IMR-90 (cell line): ENCODE results near the gene RNF34. TPM values are rescaled to one million over a fixed set of nuclear protein-coding genes. Genes with fewer than 3 reads are reported as not detected.

Source experiments
- ATAC-seq: fragments of 200-7000 bp; cut with Tn5 transposase; 2 replicates; pipeline ENCODE4 v1.9.1; 2020; ENCODE audit warnings: low read depth, mild to moderate bottlenecking, moderate library complexity
- BruUV-seq: library from RNA; stranded (reverse); fragments of 400-500 nt; replicated peaks from 2 replicates; lab custom pipeline; 2021; lab: Mats Ljungman, UMichigan
- CTCF ChIA-PET: fragments of 300-600 bp; formaldehyde crosslinking; extraction: SDS; loops from one replicate; lab custom pipeline; 2021; ENCODE audit warnings: antibody characterized with exemption; lab: Yijun Ruan, JAX
- POLR2A ChIA-PET: fragments of 300-600 bp; sonication (Branson Sonifier 250); formaldehyde crosslinking; loops from one replicate; lab custom pipeline; 2022; ENCODE audit warnings: antibody characterized with exemption; ENCODE audit not compliant: unreplicated experiment; lab: Charles Lee
- DNase-seq: peaks from one replicate; pipeline ENCODE4 v3.0.0; 2013
- H2AFZ ChIP-seq: replicated peaks from 2 replicates; pipeline ENCODE3; 2013; ENCODE audit warnings: low read length, mild to moderate bottlenecking; ENCODE audit not compliant: poor library complexity
- H2AK5ac ChIP-seq: 2 replicates; pipeline ENCODE4 v1.6.1; 2013; ENCODE audit warnings: low read depth, low read length, inconsistent platforms
- H2AK9ac ChIP-seq: replicated peaks from 2 replicates; pipeline ENCODE3; 2013; ENCODE audit warnings: mild to moderate bottlenecking, low read depth, low read length, moderate library complexity; ENCODE audit not compliant: poor library complexity
- H2BK120ac ChIP-seq: 2 replicates; pipeline ENCODE4 v1.6.1; 2013; ENCODE audit warnings: low read depth, low read length, inconsistent platforms
- H2BK15ac ChIP-seq: 3 replicates; pipeline ENCODE4 v1.6.1; 2013; ENCODE audit warnings: low read depth, low read length, inconsistent platforms
- H2BK20ac ChIP-seq: 2 replicates; pipeline ENCODE4 v1.6.1; 2013; ENCODE audit warnings: low read depth, mild to moderate bottlenecking, inconsistent platforms, low read length, moderate library complexity
- H2BK5ac ChIP-seq: 2 replicates; pipeline ENCODE4 v1.6.1; 2013; ENCODE audit warnings: mild to moderate bottlenecking, low read depth, low read length, inconsistent platforms; ENCODE audit not compliant: poor library complexity, severe bottlenecking
- H3K14ac ChIP-seq: replicated peaks from 2 replicates; pipeline ENCODE4 v1.6.1; 2013; ENCODE audit warnings: low read depth, low read length, inconsistent platforms
- H3K18ac ChIP-seq: 2 replicates; pipeline ENCODE4 v1.6.1; 2013; ENCODE audit warnings: low read depth, low read length, control low read depth
- H3K23ac ChIP-seq: 2 replicates; pipeline ENCODE4 v1.6.1; 2013; ENCODE audit warnings: low read depth, low read length, inconsistent platforms
- H3K27ac ChIP-seq: 2 replicates; pipeline ENCODE4 v1.5.1; 2013; ENCODE audit warnings: mild to moderate bottlenecking, control low read depth, low read length; ENCODE audit not compliant: insufficient read depth
- H3K27me3 ChIP-seq: 2 replicates; pipeline ENCODE4 v1.6.1; 2013; ENCODE audit warnings: low read length; ENCODE audit not compliant: control insufficient read depth, insufficient read depth
- H3K36me3 ChIP-seq: 2 replicates; pipeline ENCODE4 v1.6.1; 2013; ENCODE audit warnings: low read length, mixed read lengths; ENCODE audit not compliant: control insufficient read depth, insufficient read depth
- H3K4ac ChIP-seq: 2 replicates; pipeline ENCODE4 v1.6.1; 2013; ENCODE audit warnings: low read depth, low read length, inconsistent platforms
- H3K4me1 ChIP-seq: 2 replicates; pipeline ENCODE4 v1.6.1; 2013; ENCODE audit warnings: low read length, mixed read lengths; ENCODE audit not compliant: control insufficient read depth, insufficient read depth
- H3K4me2 ChIP-seq: 2 replicates; pipeline ENCODE4 v1.6.1; 2013; ENCODE audit warnings: low read depth, mild to moderate bottlenecking, control low read depth, low read length, moderate library complexity
- H3K4me3 ChIP-seq: 2 replicates; pipeline ENCODE4 v1.5.1; 2013; ENCODE audit warnings: low read depth, mild to moderate bottlenecking, control low read depth, low read length, moderate library complexity; ENCODE audit not compliant: insufficient read depth
- H3K56ac ChIP-seq: 2 replicates; pipeline ENCODE4 v1.6.1; 2013; ENCODE audit warnings: low read length, inconsistent platforms; ENCODE audit not compliant: insufficient read depth; ENCODE audit errors: extremely low read depth
- H3K79me1 ChIP-seq, 2 experiments: 2 replicates each; pipeline ENCODE4 v1.6.1; 2013; ENCODE audit warnings: low read length in 2 of 2, inconsistent platforms in 1 of 2, low read depth in 1 of 2
- H3K9ac ChIP-seq: 2 replicates; pipeline ENCODE4 v1.6.1; 2013; ENCODE audit warnings: low read depth, low read length, control low read depth
- H3K9me1 ChIP-seq: 2 replicates; pipeline ENCODE4 v1.6.1; 2013; ENCODE audit warnings: low read length, inconsistent platforms; ENCODE audit not compliant: insufficient read depth
- H3K9me3 ChIP-seq: 2 replicates; pipeline ENCODE4 v1.6.1; 2013; ENCODE audit warnings: low read length; ENCODE audit not compliant: control insufficient read depth, insufficient read depth
- H4K20me1 ChIP-seq: 2 replicates; pipeline ENCODE4 v1.6.1; 2013; ENCODE audit warnings: low read length, inconsistent platforms; ENCODE audit not compliant: insufficient read depth
- H4K5ac ChIP-seq: 2 replicates; pipeline ENCODE4 v1.6.1; 2013; ENCODE audit warnings: mild to moderate bottlenecking, low read depth, low read length, control low read depth
- H4K8ac ChIP-seq, 2 experiments: 2 replicates each; pipeline ENCODE4 v1.6.1; 2013; ENCODE audit warnings: low read depth in 2 of 2, low read length in 2 of 2, control low read depth in 1 of 2, inconsistent platforms in 1 of 2
- H4K91ac ChIP-seq: 2 replicates; pipeline ENCODE4 v1.6.1; 2013; ENCODE audit warnings: low read depth, low read length, inconsistent platforms; ENCODE audit not compliant: insufficient read depth
- MXI1 ChIP-seq: IDR thresholded peaks from 2 replicates; pipeline ENCODE4 v1.6.1; 2012; ENCODE audit warnings: low read depth, mild to moderate bottlenecking, low read length, moderate library complexity, borderline replicate concordance
- RCOR1 ChIP-seq: IDR thresholded peaks from 2 replicates; pipeline ENCODE4 v1.6.1; 2012; ENCODE audit warnings: mild to moderate bottlenecking, low read length, improper control_type of control experiment; ENCODE audit not compliant: insufficient replicate concordance
- SMC3 ChIP-seq: fragments of 150-350 bp; IDR thresholded peaks from 2 replicates; pipeline ENCODE4 v1.6.1; 2016; ENCODE audit warnings: low read depth, mild to moderate bottlenecking, antibody characterized with exemption, low read length, moderate library complexity
- whole genome bisulfite sequencing, 2 experiments: methylation state at CpG; one replicate each; pipeline versions ENCODE4 v1.1.5 to v1.1.7; 2013; ENCODE audit warnings: missing lambda C conversion rate in 2 of 2; ENCODE audit not compliant: insufficient read length in 1 of 2; ENCODE audit errors: extremely low coverage in 2 of 2; 5-methylcytosine and 5-hydroxymethylcytosine counted together
- dilution Hi-C: fragments of 300-500 bp; cut with HindIII; formaldehyde crosslinking; loops from one replicate; pipeline ENCODE4 v1.14.3; 2018; ENCODE audit warnings: low sequenced_read_pairs; ENCODE audit not compliant: unreplicated experiment
- in situ Hi-C: fragments of 300-500 bp; cut with MboI; formaldehyde crosslinking; loops from 3 replicates; pipeline ENCODE4 v1.14.3; 2019; ENCODE audit warnings: low sequenced_read_pairs, inconsistent platforms, mixed read lengths
- intact Hi-C: fragments of 100-400 bp; cut with micrococcal nuclease; formaldehyde crosslinking; loops from 2 replicates; pipeline ENCODE4 v1.10.0; 2022
- polyA plus RNA-seq, 3 experiments: library from polyadenylated mRNA; depleted of rRNA; stranded (reverse); fragments of >200 nt; gene quantifications; 2 replicates each; pipeline ENCODE4 v1.2.3, GENCODE V29; 2012; ENCODE audit warnings: low replicate concordance in 1 of 3
- total RNA-seq: library from RNA; depleted of rRNA; stranded (reverse); fragments of >200 nt; gene quantifications from 2 replicates; pipeline ENCODE4 v1.2.3, GENCODE V29; 2012
- TF ChIP-seq, protein P1 (sequence below): conservative IDR thresholded peaks from 2 replicates; pipeline ENCODE4 v1.5.1; 2012; ENCODE audit warnings: mild to moderate bottlenecking, low read depth, low read length, improper control_type of control experiment

The RNF34 gene
- total and polyA plus RNA-seq, 2 of the 4 experiments (the other 2 are of a cell fraction) = 33.2 to 69.5 TPM

DNA sequence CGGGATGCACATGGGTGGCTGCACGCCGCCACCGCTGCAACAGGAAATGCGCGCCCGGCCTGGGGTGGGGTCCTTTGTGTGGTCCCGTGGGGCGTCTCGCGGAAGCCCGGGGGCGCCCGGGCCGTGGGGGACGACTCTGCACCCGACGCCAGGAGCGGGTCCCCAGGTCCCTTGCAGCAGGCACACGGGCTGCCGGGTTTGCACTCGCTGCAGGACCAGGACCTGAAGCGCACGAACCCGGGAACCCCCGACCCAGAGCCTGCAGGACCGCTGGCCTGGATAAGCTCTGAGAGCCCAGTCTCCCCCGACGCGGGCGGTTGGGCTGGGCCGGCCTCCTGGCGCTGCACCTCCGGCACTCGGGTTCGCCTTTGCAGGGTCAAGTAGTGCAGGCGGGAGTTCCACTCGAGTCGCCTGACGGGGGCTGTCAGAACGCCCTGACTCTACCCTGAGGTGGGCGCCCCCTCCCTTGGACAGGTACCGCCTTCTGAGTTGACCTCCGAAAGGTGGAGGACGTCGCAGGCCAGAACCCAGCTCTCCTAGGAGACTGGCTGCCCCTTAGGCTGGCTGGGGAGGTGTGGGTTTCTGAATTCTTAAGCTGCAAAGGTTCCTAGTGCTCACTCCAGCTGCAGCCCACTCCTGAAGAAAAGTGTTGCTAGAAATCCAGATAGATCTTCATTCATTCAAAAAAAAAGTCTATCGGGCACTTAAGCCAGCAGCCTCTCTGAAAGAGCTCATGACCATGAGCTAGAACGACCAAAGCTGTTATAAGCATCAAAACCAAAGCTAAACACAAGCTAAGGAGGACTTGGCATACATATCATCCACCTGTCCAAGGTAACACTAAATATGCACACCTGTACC, 68.0 kb downstream of the RNF34 start:
- Histone ChIP-seq H3K27ac (no peak overlapping the region), H3K4me2 (peak overlapping the region; percentile 59)

More for the DNA sequence above, 68.0 kb downstream of the RNF34 start:
- Histone ChIP-seq H2BK15ac (no peak overlapping the region), H3K9me3 (no peaks in the 10 kb centered on the region), H3K56ac (no peak overlapping the region), H3K18ac (no peak overlapping the region), H3K9ac (no peak overlapping the region; the same call in 1 of the 2 replicates), H4K5ac (no peak overlapping the region), H2BK5ac (no peak overlapping the region), H2AK9ac (peak overlapping the region; percentile 95), H3K79me1 (peaks cover 15 to 46% of the 10 kb centered on the region in 2 experiments), H3K9me1 (peaks cover 5% of the 10 kb centered on the region; the same call in 1 of the 2 replicates), H3K27me3 (no peaks in the 10 kb centered on the region), H2AFZ (peak overlapping the region; percentile 94), H3K14ac (no peak overlapping the region), H2BK120ac (no peak overlapping the region), H4K91ac (no peak overlapping the region), H2BK20ac (no peak overlapping the region), H3K36me3 (no peaks in the 10 kb centered on the region), H3K4me3 (peak overlapping the region; percentile 57), H3K23ac (no peak overlapping the region), H2AK5ac (no peak overlapping the region), H3K4ac (peak overlapping the region; percentile 26), H4K20me1 (peaks cover 30% of the 10 kb centered on the region), H3K4me1 (peaks cover 12% of the 10 kb centered on the region), H4K8ac (peak overlapping the region in 1 of 2 experiments; percentile 60; a peak in 2 of 4 replicates)
- intact Hi-C loops = no loop called here
- ATAC-seq (peak; percentile 6), DNase-seq (no peak)
- dilution Hi-C loops = no loop called here
- in situ Hi-C loops = no loop called here
- BruUV-seq = no TSS peak
- 11% methylated on average over 11 of the region's 48 CpGs; no CpG with 5 or more reads in 1 of the 2 experiments for WGBS, 2 experiments
- CTCF ChIA-PET = no interaction called here
- POLR2A ChIA-PET = no interaction called here
- TF ChIP-seq, protein P1, sequence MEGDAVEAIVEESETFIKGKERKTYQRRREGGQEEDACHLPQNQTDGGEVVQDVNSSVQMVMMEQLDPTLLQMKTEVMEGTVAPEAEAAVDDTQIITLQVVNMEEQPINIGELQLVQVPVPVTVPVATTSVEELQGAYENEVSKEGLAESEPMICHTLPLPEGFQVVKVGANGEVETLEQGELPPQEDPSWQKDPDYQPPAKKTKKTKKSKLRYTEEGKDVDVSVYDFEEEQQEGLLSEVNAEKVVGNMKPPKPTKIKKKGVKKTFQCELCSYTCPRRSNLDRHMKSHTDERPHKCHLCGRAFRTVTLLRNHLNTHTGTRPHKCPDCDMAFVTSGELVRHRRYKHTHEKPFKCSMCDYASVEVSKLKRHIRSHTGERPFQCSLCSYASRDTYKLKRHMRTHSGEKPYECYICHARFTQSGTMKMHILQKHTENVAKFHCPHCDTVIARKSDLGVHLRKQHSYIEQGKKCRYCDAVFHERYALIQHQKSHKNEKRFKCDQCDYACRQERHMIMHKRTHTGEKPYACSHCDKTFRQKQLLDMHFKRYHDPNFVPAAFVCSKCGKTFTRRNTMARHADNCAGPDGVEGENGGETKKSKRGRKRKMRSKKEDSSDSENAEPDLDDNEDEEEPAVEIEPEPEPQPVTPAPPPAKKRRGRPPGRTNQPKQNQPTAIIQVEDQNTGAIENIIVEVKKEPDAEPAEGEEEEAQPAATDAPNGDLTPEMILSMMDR = no peak
- TF ChIP-seq MXI1 = no peak
- TF ChIP-seq RCOR1 = no peak
- no peak for TF ChIP-seq SMC3
